WTC11 (cell line): ENCODE results near the gene MYO16. TPM values are rescaled to one million over a fixed set of nuclear protein-coding genes. Genes with fewer than 3 reads are reported as not detected.

Experiments
- ATAC-seq: fragments of 200-7000 bp; cut with Tn5 transposase; 2 replicates; pipeline ENCODE4 v1.10.0; 2021; ENCODE audit warnings: mild to moderate bottlenecking, moderate library complexity
- CTCF ChIA-PET: fragments of 300-600 bp; sonication (Branson Sonifier 250); formaldehyde crosslinking; loops from one replicate; lab custom pipeline; 2021; ENCODE audit warnings: antibody characterized with exemption; lab: Charles Lee
- POLR2A ChIA-PET: fragments of 350-600 bp; sonication (Branson Sonifier 250); formaldehyde crosslinking; loops from one replicate; lab custom pipeline; 2021; ENCODE audit warnings: antibody characterized with exemption; lab: Charles Lee
- DNase-seq: peaks from one replicate; pipeline ENCODE4 v3.0.0; 2021; ENCODE audit warnings: low spot score
- H3K27ac Mint-ChIP-seq: 2 replicates; pipeline ENCODE4 v1.8.0; 2021; ENCODE audit warnings: mixed read lengths
- H3K27me3 Mint-ChIP-seq: 2 replicates; pipeline ENCODE4 v1.8.0; 2021; ENCODE audit warnings: low read depth, mild to moderate bottlenecking, moderate library complexity, mixed read lengths
- H3K36me3 Mint-ChIP-seq: 2 replicates; pipeline ENCODE4 v1.8.0; 2021; ENCODE audit warnings: mixed read lengths
- H3K4me1 Mint-ChIP-seq: 2 replicates; pipeline ENCODE4 v1.8.0; 2022; ENCODE audit warnings: mixed read lengths
- H3K4me3 Mint-ChIP-seq: 2 replicates; pipeline ENCODE4 v1.8.0; 2021; ENCODE audit warnings: mild to moderate bottlenecking, moderate library complexity, mixed read lengths
- H3K9me3 Mint-ChIP-seq: 2 replicates; pipeline ENCODE4 v1.8.0; 2021; ENCODE audit warnings: mixed read lengths
- AFF4 ChIP-seq: sonication (generic); formaldehyde crosslinking; IDR thresholded peaks from 2 replicates; pipeline ENCODE4 v1.8.1; 2023; ENCODE audit warnings: mild to moderate bottlenecking, missing genetic modification reagents, borderline replicate concordance
- CTCF ChIP-seq: fragments of 200-600 bp; IDR thresholded peaks from 2 replicates; pipeline ENCODE4 v1.8.0; 2022; ENCODE audit warnings: antibody characterized with exemption
- ETV6 ChIP-seq: sonication (generic); formaldehyde crosslinking; IDR thresholded peaks from 2 replicates; pipeline ENCODE4 v1.8.1; 2022; ENCODE audit warnings: mild to moderate bottlenecking, missing genetic modification reagents
- FOXJ3 ChIP-seq: sonication (generic); formaldehyde crosslinking; IDR thresholded peaks from 2 replicates; pipeline ENCODE4 v1.9.0; 2021; ENCODE audit warnings: missing genetic modification reagents, mild to moderate bottlenecking, borderline replicate concordance
- HMGXB4 ChIP-seq: sonication (generic); formaldehyde crosslinking; IDR thresholded peaks from 2 replicates; pipeline ENCODE4 v1.8.1; 2023; ENCODE audit warnings: mild to moderate bottlenecking, moderate library complexity, missing genetic modification reagents
- IRF1 ChIP-seq: sonication (generic); formaldehyde crosslinking; IDR thresholded peaks from 2 replicates; pipeline ENCODE4 v1.8.0; 2023; ENCODE audit warnings: missing genetic modification reagents
- NR2C2 ChIP-seq: sonication (generic); formaldehyde crosslinking; IDR thresholded peaks from 2 replicates; pipeline ENCODE4 v1.8.0; 2022; ENCODE audit warnings: mild to moderate bottlenecking, missing genetic modification reagents
- OVOL2 ChIP-seq: fragments of 250-450 bp; sonication (Bioruptor Pico); IDR thresholded peaks from 2 replicates; pipeline ENCODE4 v1.9.0; 2021; ENCODE audit warnings: mild to moderate bottlenecking, borderline replicate concordance
- SMAD3 ChIP-seq: sonication (generic); formaldehyde crosslinking; IDR thresholded peaks from 2 replicates; pipeline ENCODE4 v1.8.0; 2022; ENCODE audit warnings: missing genetic modification reagents, mild to moderate bottlenecking, borderline replicate concordance
- STAT6 ChIP-seq: sonication (generic); formaldehyde crosslinking; conservative IDR thresholded peaks from 2 replicates; pipeline ENCODE4 v1.8.1; 2023; ENCODE audit warnings: mild to moderate bottlenecking, low read depth, missing genetic modification reagents, moderate library complexity
- ZNF219 ChIP-seq: sonication (generic); formaldehyde crosslinking; IDR thresholded peaks from 2 replicates; pipeline ENCODE4 v1.8.0; 2023; ENCODE audit warnings: missing genetic modification reagents, mild to moderate bottlenecking, borderline replicate concordance
- ZNF281 ChIP-seq: sonication (generic); formaldehyde crosslinking; IDR thresholded peaks from 2 replicates; pipeline ENCODE4 v1.8.0; 2023; ENCODE audit warnings: mild to moderate bottlenecking, missing genetic modification reagents
- ZNF317 ChIP-seq: sonication (generic); formaldehyde crosslinking; IDR thresholded peaks from 2 replicates; pipeline ENCODE4 v1.8.1; 2023; ENCODE audit warnings: low read depth, mild to moderate bottlenecking, moderate library complexity, missing genetic modification reagents, borderline replicate concordance
- ZSCAN18 ChIP-seq: fragments of 250-450 bp; sonication (Bioruptor Pico); IDR thresholded peaks from 2 replicates; pipeline ENCODE4 v2.1.2; 2022; ENCODE audit warnings: mild to moderate bottlenecking, moderate library complexity
- total RNA-seq: library from RNA; stranded (reverse); gene quantifications from 3 replicates; pipeline ENCODE4 v1.2.3, GENCODE V29; 2021

MYO16 gene
- total RNA-seq, 1 experiment from 2014 or later, result 0.09 TPM

- POLR2A ChIA-PET, result no interaction called here
- no peak overlapping the region for H3K27ac Mint-ChIP-seq
- H3K27me3 Mint-ChIP-seq, result no peaks in the 10 kb centered on the region
- DNase-seq, result peak; percentile 15
- ATAC-seq, result peak; percentile 80
- CTCF ChIA-PET, result no interaction called here
- H3K36me3 Mint-ChIP-seq, result peaks cover 25% of the 10 kb centered on the region
- H3K4me3 Mint-ChIP-seq, result no peak overlapping the region
- H3K9me3 Mint-ChIP-seq, result peaks cover 37% of the 10 kb centered on the region
- TF ChIP-seq IRF1 (CRISPR knock-in tag) (no peak), ZNF281 (CRISPR knock-in tag) (no peak), NR2C2 (CRISPR knock-in tag) (no peak), OVOL2 (CRISPR knock-in tag) (no peak), AFF4 (no peak), SMAD3 (no peak), ZNF219 (no peak)
- peaks cover 15% of the 10 kb centered on the region for H3K4me1 Mint-ChIP-seq
Observed at GRCh38 chr13:108779308-108779707, 149.9 kb downstream of the MYO16 start.

GRCh38 chr13:108780706-108781105, 151.3 kb downstream of the MYO16 start:
- DNase-seq, result no peak
- no peak for ATAC-seq
- Mint-ChIP-seq H3K9me3 (peaks cover 45% of the 10 kb centered on the region), H3K36me3 (peaks cover 28% of the 10 kb centered on the region), H3K27ac (no peak overlapping the region), H3K4me3 (no peak overlapping the region), H3K4me1 (peaks cover 17% of the 10 kb centered on the region), H3K27me3 (no peaks in the 10 kb centered on the region)
- CTCF ChIA-PET, result no interaction called here
- TF ChIP-seq ZSCAN18 (no peak), STAT6 (CRISPR knock-in tag) (no peak)
- POLR2A ChIA-PET, result no interaction called here

GRCh38 chr13:108781312-108781711, 151.9 kb downstream of the MYO16 start:
- Mint-ChIP-seq H3K4me1 (peaks cover 23% of the 10 kb centered on the region), H3K4me3 (no peak overlapping the region), H3K27me3 (no peaks in the 10 kb centered on the region), H3K27ac (no peak overlapping the region), H3K9me3 (peaks cover 47% of the 10 kb centered on the region), H3K36me3 (peaks cover 28% of the 10 kb centered on the region)
- ATAC-seq, result no peak
- ChIA-PET POLR2A (no interaction called here), CTCF (no interaction called here)
- DNase-seq, result no peak
- TF ChIP-seq HMGXB4 (CRISPR knock-in tag) (no peak), IRF1 (CRISPR knock-in tag) (no peak), CTCF (no peak), ZNF219 (no peak), ETV6 (CRISPR knock-in tag) (no peak), FOXJ3 (CRISPR knock-in tag) (no peak), ZNF317 (CRISPR knock-in tag) (no peak)
